ENCODE data around the gene RBM20. TPM values are rescaled to one million over a fixed set of nuclear protein-coding genes. Genes with fewer than 3 reads are reported as not detected.
"Not testable (repeated sequence)": the region's sequence is repeated elsewhere in the genome, so short reads cannot be mapped to it uniquely, and the experiment has no call there.

Gene RBM20
- total RNA-seq, 2 donors from 2014 or later, result 7.8 to 13.9 TPM

DNA sequence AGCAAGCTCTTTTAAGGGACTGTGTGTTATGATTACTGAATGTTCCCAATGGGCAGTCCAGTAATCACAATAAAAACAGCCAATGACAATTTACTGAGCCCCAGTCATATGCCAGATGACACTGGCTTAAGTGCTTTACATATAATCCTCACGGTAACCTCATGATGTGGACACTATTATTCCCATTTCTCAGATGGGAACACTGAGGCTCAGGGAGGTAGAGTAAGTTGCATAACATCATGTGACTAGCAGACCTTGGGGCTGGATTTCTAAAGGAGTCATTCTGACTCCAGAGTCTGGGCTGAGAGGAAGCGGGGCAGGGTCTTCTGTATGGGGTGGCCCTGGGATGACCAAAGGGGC lies 7.6 kb upstream of the RBM20 start:
- no peak for DNase-seq (ENCODE audit: low spot score)
- Histone ChIP-seq H3K36me3 (no peaks in the 10 kb centered on the region), H3K9me3 (no peaks in the 10 kb centered on the region), H3K27me3 (replicated peaks; ENCODE audit: insufficient read depth) (no peaks in the 10 kb centered on the region), H3K4me1 (ENCODE audit: control insufficient read depth in 1 of 2, low read depth in 2 of 2) (peaks cover 17 to 44% of the 10 kb centered on the region in 2 donors), H3K27ac (peak overlapping the region; percentile 68 to 77), H3K4me3 (no peak overlapping the region)
- TF ChIP-seq, protein P1, sequence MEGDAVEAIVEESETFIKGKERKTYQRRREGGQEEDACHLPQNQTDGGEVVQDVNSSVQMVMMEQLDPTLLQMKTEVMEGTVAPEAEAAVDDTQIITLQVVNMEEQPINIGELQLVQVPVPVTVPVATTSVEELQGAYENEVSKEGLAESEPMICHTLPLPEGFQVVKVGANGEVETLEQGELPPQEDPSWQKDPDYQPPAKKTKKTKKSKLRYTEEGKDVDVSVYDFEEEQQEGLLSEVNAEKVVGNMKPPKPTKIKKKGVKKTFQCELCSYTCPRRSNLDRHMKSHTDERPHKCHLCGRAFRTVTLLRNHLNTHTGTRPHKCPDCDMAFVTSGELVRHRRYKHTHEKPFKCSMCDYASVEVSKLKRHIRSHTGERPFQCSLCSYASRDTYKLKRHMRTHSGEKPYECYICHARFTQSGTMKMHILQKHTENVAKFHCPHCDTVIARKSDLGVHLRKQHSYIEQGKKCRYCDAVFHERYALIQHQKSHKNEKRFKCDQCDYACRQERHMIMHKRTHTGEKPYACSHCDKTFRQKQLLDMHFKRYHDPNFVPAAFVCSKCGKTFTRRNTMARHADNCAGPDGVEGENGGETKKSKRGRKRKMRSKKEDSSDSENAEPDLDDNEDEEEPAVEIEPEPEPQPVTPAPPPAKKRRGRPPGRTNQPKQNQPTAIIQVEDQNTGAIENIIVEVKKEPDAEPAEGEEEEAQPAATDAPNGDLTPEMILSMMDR (IDR thresholded peaks at IDR 0.05), result no peak
- ATAC-seq (ENCODE audit: insufficient number of reproducible peaks, low FRiP score, low read depth), result no peak

DNA sequence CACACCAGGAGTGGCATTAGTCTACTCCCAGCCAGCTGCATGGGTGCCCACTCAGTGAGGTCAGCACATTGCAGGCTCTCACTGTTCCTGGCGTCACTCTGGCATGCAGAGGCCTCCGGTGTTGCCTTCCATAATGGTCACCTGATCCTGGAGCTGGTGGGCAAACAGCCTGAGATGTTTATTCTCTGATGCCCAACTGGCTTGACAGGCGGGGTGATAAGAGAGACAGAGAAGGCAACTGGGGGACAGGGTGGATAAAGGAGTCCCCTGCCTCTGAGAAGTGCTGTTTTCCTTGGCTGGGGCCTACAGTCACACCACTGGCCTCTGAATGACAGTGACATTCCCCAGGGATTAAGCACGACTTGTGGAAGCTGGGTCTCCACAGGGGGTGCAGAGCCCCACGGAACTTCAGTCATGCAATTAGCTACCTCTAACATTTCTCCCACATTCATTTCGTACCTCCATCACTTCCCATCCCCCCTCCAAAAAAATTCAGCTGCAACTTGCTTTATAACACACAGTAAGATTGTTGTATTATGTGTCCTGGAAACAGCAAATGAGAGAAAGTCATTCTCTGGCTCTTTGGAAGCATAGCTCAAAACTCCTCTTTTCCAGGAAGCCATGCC lies 7.1 kb upstream of the RBM20 start:
- Histone ChIP-seq H3K9me3 (no peaks in the 10 kb centered on the region), H3K27ac (peak overlapping the region; percentile 68 to 77), H3K4me1 (ENCODE audit: control insufficient read depth in 1 of 2, low read depth in 2 of 2) (peaks cover 17 to 44% of the 10 kb centered on the region in 2 donors), H3K36me3 (no peaks in the 10 kb centered on the region), H3K27me3 (replicated peaks; ENCODE audit: insufficient read depth) (no peaks in the 10 kb centered on the region), H3K4me3 (no peak overlapping the region)
- TF ChIP-seq, protein P1 (IDR thresholded peaks at IDR 0.05), result no peak
- DNase-seq (ENCODE audit: low spot score) (no peak), ATAC-seq (ENCODE audit: insufficient number of reproducible peaks, low FRiP score, low read depth) (no peak)

DNA sequence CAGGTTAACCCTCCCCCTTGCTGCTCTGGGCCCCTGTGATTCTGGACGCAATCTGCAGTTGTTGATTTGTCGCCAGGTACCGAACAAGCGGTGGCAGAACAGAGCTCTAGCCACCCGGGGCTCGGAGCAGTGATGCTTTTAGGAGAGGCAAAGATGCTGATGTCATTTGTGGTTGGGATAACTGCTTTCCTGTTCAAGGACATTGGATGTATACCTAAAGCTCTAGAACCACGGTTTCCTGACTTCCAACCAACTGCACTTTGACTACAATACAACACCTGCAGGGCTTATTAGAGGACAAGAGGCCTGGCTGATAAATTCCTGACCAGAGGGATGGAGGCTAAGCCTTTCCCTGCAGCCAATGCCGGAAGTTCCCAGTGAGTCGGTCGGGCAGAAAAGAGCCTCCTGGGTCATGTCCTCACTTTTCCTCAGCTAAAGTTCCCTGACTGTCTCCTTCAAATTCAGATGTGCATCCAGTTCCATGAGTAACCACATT lies 6.5 kb upstream of the RBM20 start:
- no peak overlapping the region for H3K4me3 ChIP-seq
- no peaks in the 10 kb centered on the region for H3K9me3 ChIP-seq
- TF ChIP-seq, protein P1 (IDR thresholded peaks at IDR 0.05), result no peak
- ATAC-seq (ENCODE audit: insufficient number of reproducible peaks, low FRiP score, low read depth) (no peak), DNase-seq (ENCODE audit: low spot score) (no peak)
- no peaks in the 10 kb centered on the region for H3K27me3 ChIP-seq (replicated peaks; ENCODE audit: insufficient read depth)
- H3K36me3 ChIP-seq, result no peaks in the 10 kb centered on the region
- peak overlapping the region; percentile 68 to 77 for H3K27ac ChIP-seq
- H3K4me1 ChIP-seq (ENCODE audit: control insufficient read depth in 1 of 2, low read depth in 2 of 2), result peaks cover 17 to 40% of the 10 kb centered on the region in 2 donors

DNA sequence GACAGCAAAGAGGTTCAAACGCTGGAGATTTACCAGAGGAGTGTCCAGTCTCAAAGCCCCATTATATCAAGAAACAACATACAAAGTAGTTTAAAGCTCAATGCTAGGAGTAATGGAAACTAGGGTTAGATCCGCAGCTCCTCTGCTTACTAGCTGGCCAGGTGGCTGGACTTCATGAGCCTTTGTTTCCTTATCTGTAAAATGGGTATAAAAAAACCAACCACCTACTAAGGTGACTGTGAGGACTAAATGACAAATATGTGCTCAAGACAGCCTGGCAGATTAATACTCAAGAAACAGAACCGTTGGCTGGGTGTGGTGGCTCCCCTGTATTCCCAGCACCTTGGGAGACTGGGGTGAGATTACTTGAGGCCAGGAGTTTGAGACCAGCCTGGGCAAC lies 5.8 kb upstream of the RBM20 start:
- no peak for DNase-seq (ENCODE audit: low spot score)
- H3K27me3 ChIP-seq (replicated peaks; ENCODE audit: insufficient read depth), result no peaks in the 10 kb centered on the region
- no peaks in the 10 kb centered on the region for H3K36me3 ChIP-seq
- no peak overlapping the region for H3K4me3 ChIP-seq
- ATAC-seq (ENCODE audit: insufficient number of reproducible peaks, low FRiP score, low read depth), result no peak
- TF ChIP-seq, protein P1 (IDR thresholded peaks at IDR 0.05), result no peak
- H3K27ac ChIP-seq, result peak overlapping the region; percentile 68 to 77
- peaks cover 17 to 39% of the 10 kb centered on the region in 2 donors for H3K4me1 ChIP-seq (ENCODE audit: control insufficient read depth in 1 of 2, low read depth in 2 of 2)
- H3K9me3 ChIP-seq, result no peaks in the 10 kb centered on the region

DNA sequence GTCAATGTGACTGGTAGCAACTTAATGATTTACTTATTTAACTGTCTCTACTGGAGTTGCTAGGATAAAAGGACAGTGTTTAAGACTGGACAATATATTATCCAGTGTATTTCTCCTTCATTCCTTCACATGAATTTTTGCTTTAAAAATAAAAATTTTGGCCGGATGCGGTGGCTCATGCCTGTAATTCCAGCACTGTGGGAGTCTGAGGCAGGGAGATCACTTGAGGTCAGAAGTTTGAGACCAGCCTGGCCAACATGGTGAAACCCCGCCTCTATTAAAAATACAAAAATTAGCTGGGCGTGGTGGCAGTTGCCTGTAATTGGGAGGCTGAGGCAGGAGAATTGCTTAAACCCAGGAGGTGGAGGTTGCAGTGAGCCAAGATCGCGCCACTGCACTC lies 5.1 kb upstream of the RBM20 start:
- H3K9me3 ChIP-seq; ATAC-seq (ENCODE audit: insufficient number of reproducible peaks, low FRiP score, low read depth); DNase-seq (ENCODE audit: low spot score); H3K27ac ChIP-seq; H3K36me3 ChIP-seq; H3K27me3 ChIP-seq (replicated peaks; ENCODE audit: insufficient read depth); H3K4me3 ChIP-seq: not testable (repeated sequence)
- H3K4me1 ChIP-seq (ENCODE audit: control insufficient read depth in 1 of 2, low read depth in 2 of 2), result peaks cover 17 to 42% of the 10 kb centered on the region in 2 donors

DNA sequence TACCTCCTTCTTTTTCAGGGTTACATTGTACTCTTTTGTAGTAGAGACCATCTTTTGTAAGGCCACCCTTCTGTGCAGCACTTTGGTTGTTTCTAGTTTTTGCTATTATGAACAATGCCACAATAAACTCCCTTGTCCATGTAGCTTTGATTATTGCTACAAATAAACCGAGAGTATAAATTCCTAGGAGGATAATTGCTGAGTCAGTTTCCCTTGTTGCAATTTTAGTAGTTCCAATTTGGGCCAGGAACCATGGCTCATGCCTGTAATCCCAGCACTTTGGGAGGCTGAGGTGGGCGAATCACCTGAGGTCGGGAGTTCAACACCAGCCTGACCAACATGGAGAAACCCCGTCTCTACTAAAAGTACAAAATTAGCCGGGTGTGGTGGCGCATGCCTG lies 4.3 kb upstream of the RBM20 start:
- H3K4me1 ChIP-seq (ENCODE audit: control insufficient read depth in 1 of 2, low read depth in 2 of 2), result peaks cover 13 to 45% of the 10 kb centered on the region in 2 donors
- DNase-seq (ENCODE audit: low spot score); H3K27me3 ChIP-seq (replicated peaks; ENCODE audit: insufficient read depth); H3K9me3 ChIP-seq; ATAC-seq (ENCODE audit: insufficient number of reproducible peaks, low FRiP score, low read depth); H3K36me3 ChIP-seq; H3K27ac ChIP-seq; H3K4me3 ChIP-seq: not testable (repeated sequence)
